HEK293T (cell line): ENCODE data around the gene APLNR.

ENCODE experiments used
- BHLHE40 ChIP-seq: fragments of 450-650 bp; IDR thresholded peaks from 2 replicates; pipeline ENCODE4 v1.6.1; 2016; ENCODE audit warnings: mild to moderate bottlenecking, moderate library complexity, borderline replicate concordance
- ELF4 ChIP-seq: fragments of 450-650 bp; IDR thresholded peaks from 2 replicates; pipeline ENCODE4 v1.6.1; 2017; ENCODE audit warnings: antibody characterized with exemption
- FOXA1 ChIP-seq: fragments of 450-650 bp; IDR thresholded peaks from 2 replicates; pipeline ENCODE4 v1.6.1; 2016; ENCODE audit warnings: mild to moderate bottlenecking
- FOXK2 ChIP-seq: fragments of 450-650 bp; IDR thresholded peaks from 2 replicates; pipeline ENCODE4 v1.6.1; 2016; ENCODE audit warnings: mild to moderate bottlenecking
- FOXM1 ChIP-seq: fragments of 450-650 bp; IDR thresholded peaks from 2 replicates; pipeline ENCODE4 v1.6.1; 2017; ENCODE audit warnings: mild to moderate bottlenecking, borderline replicate concordance
- HDGF ChIP-seq: fragments of 450-650 bp; IDR thresholded peaks from 2 replicates; pipeline ENCODE4 v1.6.1; 2017; ENCODE audit warnings: antibody characterized with exemption, borderline replicate concordance
- L3MBTL2 ChIP-seq: fragments of 450-650 bp; conservative IDR thresholded peaks from 2 replicates; pipeline ENCODE4 v1.6.1; 2016; ENCODE audit warnings: mild to moderate bottlenecking
- LEF1 ChIP-seq: fragments of 450-650 bp; IDR thresholded peaks from 2 replicates; pipeline ENCODE4 v1.6.1; 2017; ENCODE audit warnings: mild to moderate bottlenecking, borderline replicate concordance
- SP1 ChIP-seq: fragments of 450-650 bp; IDR thresholded peaks from 2 replicates; pipeline ENCODE4 v1.6.1; 2017
- SUZ12 ChIP-seq: fragments of 450-650 bp; IDR thresholded peaks from 2 replicates; pipeline ENCODE4 v1.6.1; 2016; ENCODE audit warnings: mild to moderate bottlenecking
- TARDBP ChIP-seq: fragments of 450-650 bp; IDR thresholded peaks from 2 replicates; pipeline ENCODE4 v1.6.1; 2016
- TF ChIP-seq, protein P1 (sequence below): fragments of 450-650 bp; IDR thresholded peaks from 2 replicates; pipeline ENCODE4 v1.6.1; 2016

DNA sequence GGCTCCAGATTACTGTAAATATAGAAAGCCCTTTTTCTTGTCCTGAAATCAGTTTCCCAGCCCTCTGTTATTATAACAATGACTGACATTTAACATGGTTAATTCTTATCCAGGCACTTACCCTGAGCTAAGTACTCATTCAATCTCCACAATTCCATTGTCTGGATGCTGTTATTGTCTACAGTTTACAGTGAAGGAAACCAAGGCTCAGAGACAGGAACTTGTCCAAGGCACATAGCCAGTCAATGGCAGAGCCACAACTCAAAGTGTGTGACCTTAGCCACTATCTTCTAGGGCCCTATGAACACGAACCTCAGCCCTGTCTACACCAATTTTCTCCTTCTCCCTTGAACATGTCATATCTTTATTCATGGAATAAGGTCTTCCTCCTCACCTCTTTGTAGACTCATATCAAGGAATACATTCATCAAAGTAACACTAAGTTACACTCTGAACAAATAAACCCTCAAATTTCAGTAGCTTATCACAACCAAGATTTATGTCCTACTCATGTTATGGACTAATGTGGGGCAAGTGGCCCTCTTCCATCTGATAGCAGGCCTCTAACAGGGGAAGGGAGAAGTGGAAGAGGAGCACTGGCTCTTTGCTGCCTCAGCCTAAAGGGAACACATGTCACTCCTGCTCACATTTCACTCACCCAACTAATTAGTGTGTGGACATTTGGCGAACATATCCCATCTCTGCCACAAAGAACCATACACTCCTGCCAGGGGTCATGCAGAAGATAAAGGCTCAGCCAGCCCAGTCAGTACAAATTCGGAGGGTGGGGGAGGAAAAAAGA is 39.3 kb upstream of the APLNR start:
- no peak for TF ChIP-seq FOXM1
- no peak for TF ChIP-seq FOXK2
- TF ChIP-seq LEF1: no peak
- no peak for TF ChIP-seq ELF4
- no peak for TF ChIP-seq HDGF
- no peak for TF ChIP-seq BHLHE40
- TF ChIP-seq, protein P1, sequence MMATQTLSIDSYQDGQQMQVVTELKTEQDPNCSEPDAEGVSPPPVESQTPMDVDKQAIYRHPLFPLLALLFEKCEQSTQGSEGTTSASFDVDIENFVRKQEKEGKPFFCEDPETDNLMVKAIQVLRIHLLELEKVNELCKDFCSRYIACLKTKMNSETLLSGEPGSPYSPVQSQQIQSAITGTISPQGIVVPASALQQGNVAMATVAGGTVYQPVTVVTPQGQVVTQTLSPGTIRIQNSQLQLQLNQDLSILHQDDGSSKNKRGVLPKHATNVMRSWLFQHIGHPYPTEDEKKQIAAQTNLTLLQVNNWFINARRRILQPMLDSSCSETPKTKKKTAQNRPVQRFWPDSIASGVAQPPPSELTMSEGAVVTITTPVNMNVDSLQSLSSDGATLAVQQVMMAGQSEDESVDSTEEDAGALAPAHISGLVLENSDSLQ: no peak
- TF ChIP-seq TARDBP: no peak
- TF ChIP-seq SP1: no peak
- no peak for TF ChIP-seq L3MBTL2
- no peak for TF ChIP-seq SUZ12
- no peak for TF ChIP-seq FOXA1
